ENCODE data around the gene CHRNE.
A peak's percentile ranks its signal among the peaks of the same experiment; 100 is the strongest.
"Not testable (repeated sequence)": the region's sequence is repeated elsewhere in the genome, so short reads cannot be mapped to it uniquely, and the experiment has no call there.

CHRNE gene

GRCh38 chr17:4881761-4882555 lies 20.9 kb downstream of the CHRNE start:
- DNase-seq: peak; percentile 18

GRCh38 chr17:4880857-4881256 lies 22.0 kb downstream of the CHRNE start:
- no peak for DNase-seq

GRCh38 chr17:4879601-4880000 lies 23.3 kb downstream of the CHRNE start:
- DNase-seq: no peak

GRCh38 chr17:4877089-4877488 lies 25.8 kb downstream of the CHRNE start:
- no peak for DNase-seq

- no peak for DNase-seq
These were observed 30.1 kb downstream of the CHRNE start for GRCh38 chr17:4872786-4873185.

- no peak for DNase-seq
These were observed 32.0 kb downstream of the CHRNE start for GRCh38 chr17:4870855-4871254.

GRCh38 chr17:4869058-4869998 lies 33.6 kb downstream of the CHRNE start:
- not testable (repeated sequence) for DNase-seq

- DNase-seq: not testable (repeated sequence)
These were observed 35.4 kb downstream of the CHRNE start for GRCh38 chr17:4867535-4867934.

- DNase-seq: no peak
These were observed 39.6 kb downstream of the CHRNE start for GRCh38 chr17:4863321-4863720.

- DNase-seq: no peak
These were observed 40.2 kb downstream of the CHRNE start for GRCh38 chr17:4862720-4863119.

- no peak for DNase-seq
These were observed 41.8 kb downstream of the CHRNE start for GRCh38 chr17:4861052-4861451.

GRCh38 chr17:4860651-4861050 lies 42.2 kb downstream of the CHRNE start:
- DNase-seq: no peak

- DNase-seq: no peak
These were observed 42.9 kb downstream of the CHRNE start for GRCh38 chr17:4859816-4860625.

GRCh38 chr17:4858882-4859260 lies 44.0 kb downstream of the CHRNE start:
- no peak for DNase-seq

GRCh38 chr17:4858068-4858881 lies 44.6 kb downstream of the CHRNE start:
- no peak for DNase-seq

- not testable (repeated sequence) for DNase-seq
These were observed 45.6 kb downstream of the CHRNE start for GRCh38 chr17:4857347-4857746.

- DNase-seq: no peak
These were observed 46.0 kb downstream of the CHRNE start for GRCh38 chr17:4856937-4857314.

GRCh38 chr17:4856271-4856936 lies 46.5 kb downstream of the CHRNE start:
- no peak for DNase-seq

- no peak for DNase-seq
These were observed 48.7 kb downstream of the CHRNE start for GRCh38 chr17:4854111-4854681.

- no peak for DNase-seq
These were observed 49.7 kb downstream of the CHRNE start for GRCh38 chr17:4853208-4853671.

GRCh38 chr17:4852567-4853207 lies 50.2 kb downstream of the CHRNE start:
- no peak for DNase-seq

Data from NCI-H2107 (cell line).